SK-N-SH (cell line): ENCODE measurements around the gene PCGF3. TPM values are rescaled to one million over a fixed set of nuclear protein-coding genes. Genes with fewer than 3 reads are reported as not detected.

Source experiments
- CTCF ChIA-PET: fragments of 300-600, 350-600 bp; formaldehyde crosslinking; extraction: SDS; loops from one replicate; lab custom pipeline; 2021; lab: Yijun Ruan, JAX
- POLR2A ChIA-PET: fragments of 350-600 bp; sonication (Branson Sonifier 250); formaldehyde crosslinking; extraction: SDS; loops from one replicate; lab custom pipeline; 2020; ENCODE audit warnings: antibody characterized with exemption, inconsistent platforms; lab: Yijun Ruan, JAX
- DNase-seq: peaks from one replicate; pipeline ENCODE4 v3.0.0; 2012
- H2AFZ ChIP-seq: fragments of 200-600 bp; sonication (generic); 2 replicates; pipeline ENCODE4 v1.8.1; 2016; ENCODE audit warnings: antibody characterized with exemption, mild to moderate bottlenecking, low read depth
- H3F3A ChIP-seq: fragments of 200-600 bp; sonication (generic); replicated peaks from 2 replicates; pipeline ENCODE3; 2016; ENCODE audit warnings: antibody characterized with exemption, mild to moderate bottlenecking; ENCODE audit not compliant: insufficient read depth
- H3K27ac ChIP-seq, 2 experiments: fragments of 200-500 bp in 1 of 2; fragments of 200-600 bp in 1 of 2; sonication (Bioruptor generic) in 1 of 2; sonication (generic), shearing (Covaris generic) in 1 of 2; 2 replicates each; pipeline versions ENCODE4 v1.5.1 to v1.6.1; 2014 to 2016; ENCODE audit warnings: low read depth in 2 of 2, inconsistent platforms in 1 of 2, low read length in 1 of 2, mild to moderate bottlenecking in 1 of 2, mixed read lengths in 1 of 2
- H3K27me3 ChIP-seq: fragments of 200-600 bp; sonication (generic), shearing (Covaris generic); 2 replicates; pipeline ENCODE4 v1.6.1; 2016; ENCODE audit warnings: mixed run types; ENCODE audit not compliant: insufficient read depth
- H3K36me3 ChIP-seq, 2 experiments: fragments of 200-500 bp in 1 of 2; fragments of 200-600 bp in 1 of 2; sonication (Bioruptor generic) in 1 of 2; sonication (generic) in 1 of 2; replicated peaks in 1 of 2; 2 replicates each; pipeline versions ENCODE3 to v1.5.1; 2014 to 2016; ENCODE audit warnings: low read length in 1 of 2, mild to moderate bottlenecking in 1 of 2; ENCODE audit not compliant: insufficient read depth in 2 of 2, control insufficient read depth in 1 of 2
- H3K4me1 ChIP-seq, 2 experiments: fragments of 200-500 bp in 1 of 2; fragments of 200-600 bp in 1 of 2; sonication (Bioruptor generic) in 1 of 2; sonication (generic), shearing (Covaris generic) in 1 of 2; 2 replicates each; pipeline versions ENCODE4 v1.5.1 to v1.6.1; 2014 to 2016; ENCODE audit warnings: low read depth in 1 of 2, low read length in 1 of 2, mixed run types in 1 of 2; ENCODE audit not compliant: insufficient read depth in 2 of 2, control insufficient read depth in 1 of 2
- H3K4me2 ChIP-seq: fragments of 200-600 bp; sonication (generic), shearing (Covaris generic); 2 replicates; pipeline ENCODE4 v1.6.1; 2017; ENCODE audit warnings: mixed run types
- H3K4me3 ChIP-seq, 2 experiments: fragments of 200-500 bp in 1 of 2; fragments of 200-600 bp in 1 of 2; sonication (Bioruptor generic) in 1 of 2; sonication (generic), shearing (Covaris generic) in 1 of 2; 2 replicates each; pipeline versions ENCODE4 v1.5.1 to v1.8.1; 2014 to 2016; ENCODE audit warnings: low read depth in 2 of 2, inconsistent platforms in 1 of 2, low read length in 1 of 2, mild to moderate bottlenecking in 1 of 2, mixed read lengths in 1 of 2, moderate library complexity in 1 of 2
- H3K79me2 ChIP-seq: fragments of 200-600 bp; sonication (generic); 2 replicates; pipeline ENCODE4 v1.8.1; 2017; ENCODE audit warnings: mild to moderate bottlenecking; ENCODE audit not compliant: insufficient read depth
- H3K9ac ChIP-seq: fragments of 200-600 bp; sonication (generic); 2 replicates; pipeline ENCODE4 v1.6.1; 2017; ENCODE audit warnings: mixed run types
- H3K9me2 ChIP-seq: fragments of 200-600 bp; sonication (generic); 2 replicates; pipeline ENCODE4 v1.6.1; 2017; ENCODE audit warnings: mixed run types
- H3K9me3 ChIP-seq: fragments of 200-600 bp; sonication (generic); 2 replicates; pipeline ENCODE4 v1.6.1; 2017; ENCODE audit warnings: mixed run types, mild to moderate bottlenecking, moderate library complexity
- H4K20me1 ChIP-seq: fragments of 200-600 bp; sonication (generic); 2 replicates; pipeline ENCODE4 v1.6.1; 2017; ENCODE audit warnings: mild to moderate bottlenecking, mixed run types; ENCODE audit not compliant: insufficient read depth
- EP300 ChIP-seq, 2 experiments: IDR thresholded peaks; 2 replicates each; pipeline versions ENCODE4 v1.4.0 to v1.6.1; 2012; ENCODE audit warnings: borderline replicate concordance in 1 of 2, low read depth in 1 of 2, low read length in 1 of 2
- EZH2phosphoT487 ChIP-seq: fragments of 200-600 bp; sonication (generic); IDR thresholded peaks from 2 replicates; pipeline ENCODE4 v1.6.1; 2017; ENCODE audit warnings: low read depth, mixed run types, mild to moderate bottlenecking, antibody characterized with exemption, moderate library complexity, borderline replicate concordance
- FOSL2 ChIP-seq: IDR thresholded peaks from 2 replicates; pipeline ENCODE4 v1.4.0; 2012; ENCODE audit warnings: low read depth, mild to moderate bottlenecking, moderate library complexity, borderline replicate concordance
- FOXJ3 ChIP-seq: sonication (generic); formaldehyde crosslinking; IDR thresholded peaks from 2 replicates; pipeline ENCODE4 v1.5.1; 2020; ENCODE audit warnings: mild to moderate bottlenecking, missing genetic modification reagents
- GABPA ChIP-seq: IDR thresholded peaks from 2 replicates; pipeline ENCODE4 v1.4.0; 2012; ENCODE audit warnings: low read depth, mild to moderate bottlenecking
- IRF3 ChIP-seq: fragments of 150-350 bp; IDR thresholded peaks from 2 replicates; pipeline ENCODE4 v1.6.1; 2016; ENCODE audit warnings: mild to moderate bottlenecking, low read depth, low read length
- MEF2A ChIP-seq: IDR thresholded peaks from 2 replicates; pipeline ENCODE4 v1.4.0; 2012; ENCODE audit warnings: low read depth, borderline replicate concordance
- MXI1 ChIP-seq: IDR thresholded peaks from 2 replicates; pipeline ENCODE4 v1.6.1; 2012; ENCODE audit warnings: mild to moderate bottlenecking, low read depth, low read length, improper control_type of control experiment
- NFIC ChIP-seq: IDR thresholded peaks from 2 replicates; pipeline ENCODE4 v1.4.0; 2012; ENCODE audit warnings: borderline replicate concordance
- PBX3 ChIP-seq: IDR thresholded peaks from 2 replicates; pipeline ENCODE4; 2012
- RAD21 ChIP-seq: IDR thresholded peaks from 2 replicates; pipeline ENCODE4 v1.6.1; 2012; ENCODE audit warnings: mild to moderate bottlenecking, low read length
- RFX5 ChIP-seq: IDR thresholded peaks from 2 replicates; pipeline ENCODE4 v1.6.1; 2012; ENCODE audit warnings: mild to moderate bottlenecking, improper control_type of control experiment, low read length
- TAF1 ChIP-seq: IDR thresholded peaks from 2 replicates; pipeline ENCODE4 v1.6.1; 2012; ENCODE audit warnings: low read depth, mild to moderate bottlenecking, low read length, moderate library complexity, borderline replicate concordance
- TCF12 ChIP-seq: IDR thresholded peaks from 2 replicates; pipeline ENCODE4 v1.4.0; 2012
- TEAD4 ChIP-seq: IDR thresholded peaks from 2 replicates; pipeline ENCODE4 v1.4.0; 2012; ENCODE audit warnings: mild to moderate bottlenecking, borderline replicate concordance; ENCODE audit not compliant: insufficient read depth
- USF1 ChIP-seq: IDR thresholded peaks from 2 replicates; pipeline ENCODE4 v1.4.0; 2012; ENCODE audit warnings: low read depth, borderline replicate concordance
- USF2 ChIP-seq: fragments of 150-350 bp; IDR thresholded peaks from 2 replicates; pipeline ENCODE4 v1.6.1; 2017; ENCODE audit warnings: antibody characterized with exemption, low read length, low read depth, borderline replicate concordance
- YY1 ChIP-seq: IDR thresholded peaks from 2 replicates; pipeline ENCODE4 v1.4.0; 2012; ENCODE audit warnings: low read depth, mild to moderate bottlenecking
- WGBS: methylation state at CpG from one replicate; pipeline ENCODE4 v1.1.6; 2017; ENCODE audit warnings: low lambda C conversion rate; 5-methylcytosine and 5-hydroxymethylcytosine counted together
- polyA plus RNA-seq, 3 experiments: library from polyadenylated mRNA; depleted of rRNA; stranded (reverse); fragments of >200 nt; gene quantifications; 2 replicates each; pipeline ENCODE4 v1.2.3, GENCODE V29; 2012

The PCGF3 gene
- polyA plus RNA-seq, 1 of the 3 experiments (the other 2 are of a cell fraction), result 44.8 TPM

GRCh38 chr4:788006-788635, 82.5 kb downstream of the PCGF3 start:
- WGBS, result 90% methylated on average over 7 of the region's 19 CpGs
- Histone ChIP-seq H3F3A (no peaks in the 10 kb centered on the region), H3K4me2 (no peak overlapping the region), H3K9ac (no peak overlapping the region), H3K9me2 (no peaks in the 10 kb centered on the region), H3K27ac (peak overlapping the region in 1 of 2 experiments; percentile 65; a peak in 1 of 4 replicates), H3K79me2 (no peaks in the 10 kb centered on the region), H3K4me1 (peaks cover 0 to 44% of the 10 kb centered on the region in 2 experiments; a peak in 1 of 4 replicates), H3K27me3 (no peaks in the 10 kb centered on the region), H3K4me3 (no peak overlapping the region)
- DNase-seq, result no peak
- CTCF ChIA-PET, result interaction anchor here (1.4 kb wide), 1 partner anchor 46 kb away, joined by 3 read pairs; no protein-coding TSS in a partner anchor
- TF ChIP-seq MEF2A (no peak), GABPA (no peak), PBX3 (no peak), RFX5 (no peak), TEAD4 (no peak), EP300 (IDR thresholded peaks at IDR 0.05; ENCODE audit: borderline replicate concordance in 1 of 2, low read depth in 1 of 2, low read length in 1 of 2) (no peak), YY1 (no peak)
- TF ChIP-seq, all 33 proteins: peak for 0
- Histone ChIP-seq H3K9me3 (no peaks in the 10 kb centered on the region), H2AFZ (no peak overlapping the region), H3K36me3 (no peaks in the 10 kb centered on the region), H4K20me1 (no peaks in the 10 kb centered on the region)
- POLR2A ChIA-PET, result no interaction called here

DNA sequence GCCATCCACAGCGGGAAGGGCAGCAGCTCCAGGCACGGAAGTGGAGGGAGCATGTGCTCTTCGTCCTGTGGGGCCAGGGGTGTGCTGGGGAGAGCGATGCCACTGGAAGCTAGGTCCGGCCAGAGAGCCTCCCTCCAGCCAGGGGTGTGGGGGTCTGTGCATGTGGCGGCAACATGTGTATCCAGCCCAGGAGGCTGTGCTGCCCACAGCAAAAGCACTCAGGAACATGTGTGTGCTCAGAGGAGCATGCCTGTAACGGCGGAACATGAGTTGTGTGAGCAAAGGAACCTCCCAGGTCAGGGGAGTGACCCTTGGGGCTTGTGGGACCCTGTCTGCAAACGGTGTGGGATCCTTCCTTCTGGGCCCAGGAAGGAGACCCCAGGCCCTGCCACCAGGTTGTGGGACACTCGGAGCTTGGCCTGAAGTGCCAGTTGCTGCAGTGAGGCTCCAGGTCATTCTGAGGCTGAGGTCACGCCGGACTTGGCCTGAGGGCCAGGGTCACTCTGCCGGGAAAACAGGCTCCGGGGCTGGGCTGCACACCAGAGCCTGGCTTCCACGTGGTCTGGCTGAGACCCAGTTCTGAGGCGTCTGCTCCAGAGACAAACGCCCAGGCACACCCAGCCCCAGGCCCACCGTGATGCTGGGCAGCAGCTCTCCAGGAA, 83.1 kb downstream of the PCGF3 start:
- DNase-seq, result peak; percentile 69
- Histone ChIP-seq H3K4me3 (no peak overlapping the region), H2AFZ (no peak overlapping the region), H3K36me3 (no peaks in the 10 kb centered on the region), H4K20me1 (no peaks in the 10 kb centered on the region)
- 72% methylated on average over 3 of the region's 18 CpGs for WGBS
- TF ChIP-seq USF2 (no peak), FOXJ3 (CRISPR knock-in tag) (no peak), EZH2phosphoT487 (no peak), USF1 (no peak), MXI1 (no peak), YY1 (no peak), TCF12 (no peak), EP300 (IDR thresholded peaks at IDR 0.05; ENCODE audit: borderline replicate concordance in 1 of 2, low read depth in 1 of 2, low read length in 1 of 2) (no peak), NFIC (no peak), IRF3 (no peak), GABPA (no peak), RFX5 (no peak), RAD21 (no peak), FOSL2 (no peak), TAF1 (no peak)
- TF ChIP-seq, all 33 proteins: peak for 0
- H3F3A ChIP-seq, result no peaks in the 10 kb centered on the region
- ChIA-PET CTCF (interaction anchor here (1.4 kb wide), 1 partner anchor 47 kb away, joined by 3 read pairs; no protein-coding TSS in a partner anchor), POLR2A (no interaction called here)
- H3K27ac ChIP-seq, result peak overlapping the region in 1 of 2 experiments; percentile 65; a peak in 1 of 4 replicates
- H3K9ac ChIP-seq, result no peak overlapping the region
- no peaks in the 10 kb centered on the region for H3K79me2 ChIP-seq
- H3K27me3 ChIP-seq, result no peaks in the 10 kb centered on the region
- H3K4me1 ChIP-seq, result peaks cover 0 to 38% of the 10 kb centered on the region in 2 experiments; a peak in 1 of 4 replicates
- no peaks in the 10 kb centered on the region for H3K9me3 ChIP-seq
- no peaks in the 10 kb centered on the region for H3K9me2 ChIP-seq
- H3K4me2 ChIP-seq, result no peak overlapping the region
